HCT116 (cell line): ENCODE data around the gene ZNF423. TPM values are rescaled to one million over a fixed set of nuclear protein-coding genes. Genes with fewer than 3 reads are reported as not detected.

Source experiments
- ATAC-seq: fragments of 200-7000 bp; cut with Tn5 transposase; 2 replicates; pipeline ENCODE4 v1.9.1; 2020; ENCODE audit warnings: mild to moderate bottlenecking, moderate library complexity
- BruUV-seq: library from RNA; stranded (reverse); fragments of 400-500 nt; replicated peaks from 2 replicates; lab custom pipeline; 2021; lab: Mats Ljungman, UMichigan
- CTCF ChIA-PET: fragments of 300-600 bp; sonication (Branson Sonifier 250); formaldehyde crosslinking; loops from one replicate; lab custom pipeline; 2021; ENCODE audit warnings: antibody characterized with exemption; lab: Charles Lee
- POLR2A ChIA-PET: fragments of 300-600, 350-600 bp; sonication (Branson Sonifier 250); formaldehyde crosslinking; loops from one replicate; lab custom pipeline; 2021; ENCODE audit warnings: antibody characterized with exemption; lab: Charles Lee
- RAD21 ChIA-PET, 2 experiments: fragments of 300-600 bp; sonication (Branson Sonifier 250); formaldehyde crosslinking; loops; one replicate each; lab custom pipeline; 2023; ENCODE audit warnings: low total read pairs in 2 of 2; ENCODE audit not compliant: uncharacterized antibody in 2 of 2, unreplicated experiment in 2 of 2, low non-redundant PET in 1 of 2; lab: Charles Lee
- DNase-seq: peaks from one replicate; pipeline ENCODE4 v3.0.0-alpha.2; 2010; ENCODE audit warnings: low read depth, low spot score
- H2AFZ ChIP-seq: fragments of 200-600 bp; shearing (Covaris generic), sonication (generic); 2 replicates; pipeline ENCODE4 v1.6.1; 2017; ENCODE audit warnings: low read depth, mixed run types, mixed read lengths, antibody characterized with exemption, low read length; ENCODE audit not compliant: poor library complexity, severe bottlenecking
- H3K27ac ChIP-seq: 2 replicates; pipeline ENCODE4 v1.5.1; 2012; ENCODE audit warnings: low read depth, low read length
- H3K27me3 ChIP-seq: fragments of 200-600 bp; sonication (generic); 2 replicates; pipeline ENCODE4 v1.6.1; 2016; ENCODE audit warnings: mixed run types, low read length, mixed read lengths; ENCODE audit not compliant: insufficient read depth
- H3K36me3 ChIP-seq, 2 experiments: fragments of 200-500 bp in 1 of 2; fragments of 200-600 bp in 1 of 2; sonication (Bioruptor generic) in 1 of 2; sonication (generic) in 1 of 2; 2 replicates each; pipeline versions ENCODE4 v1.5.1 to v1.6.1; 2014 to 2016; ENCODE audit warnings: low read length in 2 of 2, inconsistent platforms in 1 of 2, mixed read lengths in 1 of 2, mixed run types in 1 of 2; ENCODE audit not compliant: insufficient read depth in 2 of 2, control insufficient read depth in 1 of 2
- H3K4me1 ChIP-seq, 2 experiments: fragments of 200-600 bp in 1 of 2; sonication (generic) in 1 of 2; 2 replicates each; pipeline versions ENCODE4 v1.5.1 to v1.6.1; 2012 to 2017; ENCODE audit warnings: low read length in 2 of 2, inconsistent platforms in 1 of 2, mild to moderate bottlenecking in 1 of 2, mixed read lengths in 1 of 2, mixed run types in 1 of 2, moderate library complexity in 1 of 2; ENCODE audit not compliant: insufficient read depth in 2 of 2, control insufficient read depth in 1 of 2
- H3K4me2 ChIP-seq: fragments of 200-600 bp; sonication (generic); 2 replicates; pipeline ENCODE4 v1.6.1; 2017; ENCODE audit warnings: mixed run types, low read length, mixed read lengths
- H3K4me3 ChIP-seq, 2 experiments: fragments of 200-600 bp in 1 of 2; sonication (generic) in 1 of 2; replicated peaks in 1 of 2; 2 replicates each; pipeline ENCODE4 v1.5.1; 2011 to 2016; ENCODE audit warnings: low read length in 2 of 2, control low read depth in 1 of 2, low read depth in 1 of 2, mild to moderate bottlenecking in 1 of 2, mixed read lengths in 1 of 2, mixed run types in 1 of 2
- H3K79me2 ChIP-seq: fragments of 200-600 bp; sonication (generic); 2 replicates; pipeline ENCODE4 v1.6.1; 2017; ENCODE audit warnings: mild to moderate bottlenecking, mixed run types, low read length, moderate library complexity, mixed read lengths; ENCODE audit not compliant: insufficient read depth
- H3K9ac ChIP-seq: fragments of 200-600 bp; sonication (generic); 2 replicates; pipeline ENCODE4 v1.6.1; 2016; ENCODE audit warnings: low read length, mixed read lengths
- H3K9me2 ChIP-seq: fragments of 200-600 bp; sonication (generic), shearing (Covaris generic); 2 replicates; pipeline ENCODE4 v1.6.1; 2017; ENCODE audit warnings: mixed run types, mild to moderate bottlenecking, moderate library complexity; ENCODE audit not compliant: insufficient read depth
- H3K9me3 ChIP-seq, 2 experiments: fragments of 200-500 bp in 1 of 2; fragments of 200-600 bp in 1 of 2; sonication (Bioruptor generic) in 1 of 2; sonication (generic) in 1 of 2; 2 replicates each; pipeline ENCODE4 v1.6.1; 2014 to 2017; ENCODE audit warnings: low read length in 2 of 2, mixed read lengths in 2 of 2, inconsistent platforms in 1 of 2, low read depth in 1 of 2, mild to moderate bottlenecking in 1 of 2, mixed run types in 1 of 2, moderate library complexity in 1 of 2; ENCODE audit not compliant: control insufficient read depth in 1 of 2, insufficient read depth in 1 of 2
- H4K20me1 ChIP-seq: fragments of 200-600 bp; sonication (generic), shearing (Covaris generic); 2 replicates; pipeline ENCODE4 v1.6.1; 2017; ENCODE audit warnings: mixed run types, mild to moderate bottlenecking, moderate library complexity; ENCODE audit not compliant: insufficient read depth
- CBX3 ChIP-seq: IDR thresholded peaks from 2 replicates; pipeline ENCODE4 v1.6.1; 2012; ENCODE audit warnings: low read depth
- ELF1 ChIP-seq: IDR thresholded peaks from 2 replicates; pipeline ENCODE4 v1.6.1; 2012; ENCODE audit warnings: low read depth, borderline replicate concordance
- EZH2 ChIP-seq: fragments of 200-600 bp; sonication (generic); IDR thresholded peaks from 2 replicates; pipeline ENCODE4 v1.6.1; 2017; ENCODE audit warnings: antibody characterized with exemption, mixed run types
- EZH2phosphoT487 ChIP-seq: fragments of 200-600 bp; IDR thresholded peaks from 2 replicates; pipeline ENCODE4 v1.6.1; 2018; ENCODE audit warnings: antibody characterized with exemption, borderline replicate concordance
- FOSL1 ChIP-seq: IDR thresholded peaks from 2 replicates; pipeline ENCODE4 v1.6.1; 2012; ENCODE audit warnings: low read depth
- JUND ChIP-seq: IDR thresholded peaks from 2 replicates; pipeline ENCODE4 v1.6.1; 2012
- POLR2AphosphoS5 ChIP-seq: IDR thresholded peaks from 2 replicates; pipeline ENCODE4 v1.6.1; 2011; ENCODE audit warnings: mild to moderate bottlenecking, low read depth, low read length, moderate library complexity
- RAD21 ChIP-seq: IDR thresholded peaks from 2 replicates; pipeline ENCODE4 v1.6.1; 2012; ENCODE audit warnings: low read depth, mild to moderate bottlenecking
- SIN3A ChIP-seq: IDR thresholded peaks from 2 replicates; pipeline ENCODE4 v1.6.1; 2012; ENCODE audit warnings: low read depth
- SP1 ChIP-seq: IDR thresholded peaks from 2 replicates; pipeline ENCODE4 v1.6.1; 2012; ENCODE audit warnings: low read depth
- TCF7L2 ChIP-seq: IDR thresholded peaks from 2 replicates; pipeline ENCODE4 v1.7.0; 2011; ENCODE audit warnings: borderline replicate concordance, inconsistent platforms; ENCODE audit not compliant: insufficient read depth, insufficient read length; ENCODE audit errors: extremely low read depth
- YY1 ChIP-seq: IDR thresholded peaks from 2 replicates; pipeline ENCODE4 v1.6.1; 2011; ENCODE audit warnings: low read length, low read depth, moderate library complexity, mild to moderate bottlenecking; ENCODE audit not compliant: insufficient replicate concordance; ENCODE audit errors: extremely low read depth
- ZFX ChIP-seq: fragments of 450-650 bp; IDR thresholded peaks from 2 replicates; pipeline ENCODE4 v1.6.1; 2017
- intact Hi-C: fragments of 100-400 bp; cut with micrococcal nuclease; formaldehyde crosslinking; loops from 2 replicates; pipeline ENCODE4 v1.10.0; 2022
- total RNA-seq: library from RNA; stranded (reverse); gene quantifications from one replicate; pipeline ENCODE4 v1.2.1, GENCODE V29; 2021; ENCODE audit not compliant: unreplicated experiment
- TF ChIP-seq, protein P1 (sequence below): IDR thresholded peaks from 2 replicates; pipeline ENCODE4 v1.6.1; 2012; ENCODE audit warnings: low read depth
- TF ChIP-seq, protein P2 (sequence below), 3 experiments: fragments of 200-600 bp in 1 of 3; sonication (generic) in 1 of 3; IDR thresholded peaks in 2 of 3; conservative IDR thresholded peaks in 1 of 3; 2 replicates each; pipeline ENCODE4 v1.5.1; 2012 to 2017; ENCODE audit warnings: low read depth in 2 of 3, low read length in 2 of 3, antibody characterized with exemption in 1 of 3, borderline replicate concordance in 1 of 3, control low read depth in 1 of 3, mild to moderate bottlenecking in 1 of 3, mixed read lengths in 1 of 3, mixed run types in 1 of 3, moderate library complexity in 1 of 3; ENCODE audit not compliant: insufficient read depth in 1 of 3

Gene ZNF423
- total RNA-seq, 1 experiment from 2014 or later = 0.22 TPM

DNA sequence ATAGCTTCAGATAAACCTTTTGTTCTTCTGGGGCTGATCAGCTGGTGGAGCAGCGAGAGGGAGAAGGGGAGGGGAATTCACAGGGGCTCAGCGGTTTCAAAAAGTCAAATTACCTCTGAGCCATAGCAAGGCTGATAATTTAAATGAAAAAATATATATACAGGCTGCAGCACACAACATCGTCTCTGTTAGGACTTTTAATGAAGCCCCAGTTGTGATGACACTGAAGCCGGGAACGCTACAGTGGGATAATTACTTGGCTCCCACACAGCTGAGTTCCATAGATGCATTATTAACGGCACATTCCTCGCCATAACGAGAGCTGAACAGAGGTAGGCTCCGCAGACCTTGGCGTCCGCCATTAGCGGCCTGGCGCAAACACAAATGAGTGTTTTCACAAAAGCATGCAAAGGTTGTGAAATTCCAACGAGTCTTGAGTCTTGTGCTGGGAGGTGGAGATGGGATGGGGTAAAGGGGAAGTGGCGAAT is 266.3 kb downstream of the ZNF423 start (continued):
- TF ChIP-seq POLR2AphosphoS5 (no peak), SIN3A (no peak), ZFX (no peak), CBX3 (no peak), ELF1 (no peak), SP1 (no peak), EZH2phosphoT487 (no peak)

DNA sequence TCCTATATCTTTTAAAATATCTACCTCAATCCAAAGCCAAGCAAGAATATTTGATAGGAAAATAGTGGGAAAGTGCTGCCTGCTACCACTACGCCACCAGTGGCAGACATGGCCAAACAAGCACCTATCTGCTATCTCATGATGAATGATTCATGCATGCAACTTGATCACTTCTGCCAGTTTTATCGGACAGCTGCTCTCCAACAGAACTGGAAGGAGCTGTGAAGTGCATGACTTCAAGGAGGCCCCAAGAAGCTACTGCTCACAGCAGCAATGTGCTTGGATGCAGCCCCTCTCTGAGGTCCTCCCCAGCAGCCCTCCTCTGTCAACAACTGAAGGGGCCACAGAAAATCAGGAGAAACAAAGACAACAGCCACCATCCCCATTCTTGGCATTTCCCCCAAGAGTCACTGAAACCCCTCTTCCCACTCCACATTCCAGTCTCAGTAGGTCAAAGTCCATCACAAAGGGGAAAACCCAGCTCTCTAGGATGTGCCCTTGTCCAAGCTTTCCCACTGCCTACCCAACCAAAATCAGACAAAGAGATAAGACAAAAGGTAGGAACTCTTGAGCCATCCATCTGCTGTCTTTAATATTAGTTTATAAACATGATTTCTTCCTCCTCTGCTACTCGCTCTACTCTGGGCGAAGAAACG is 267.1 kb downstream of the ZNF423 start:
- no peak overlapping the region for H2AFZ ChIP-seq
- no peak overlapping the region for H3K4me2 ChIP-seq
- no peaks in the 10 kb centered on the region for H4K20me1 ChIP-seq
- DNase-seq (no peak), ATAC-seq (no peak)
- no peaks in the 10 kb centered on the region for H3K36me3 ChIP-seq
- no peak for TF ChIP-seq YY1
- TF ChIP-seq TCF7L2 = no peak
- no peak for TF ChIP-seq SIN3A
- TF ChIP-seq FOSL1 = no peak
- TF ChIP-seq, protein P1, sequence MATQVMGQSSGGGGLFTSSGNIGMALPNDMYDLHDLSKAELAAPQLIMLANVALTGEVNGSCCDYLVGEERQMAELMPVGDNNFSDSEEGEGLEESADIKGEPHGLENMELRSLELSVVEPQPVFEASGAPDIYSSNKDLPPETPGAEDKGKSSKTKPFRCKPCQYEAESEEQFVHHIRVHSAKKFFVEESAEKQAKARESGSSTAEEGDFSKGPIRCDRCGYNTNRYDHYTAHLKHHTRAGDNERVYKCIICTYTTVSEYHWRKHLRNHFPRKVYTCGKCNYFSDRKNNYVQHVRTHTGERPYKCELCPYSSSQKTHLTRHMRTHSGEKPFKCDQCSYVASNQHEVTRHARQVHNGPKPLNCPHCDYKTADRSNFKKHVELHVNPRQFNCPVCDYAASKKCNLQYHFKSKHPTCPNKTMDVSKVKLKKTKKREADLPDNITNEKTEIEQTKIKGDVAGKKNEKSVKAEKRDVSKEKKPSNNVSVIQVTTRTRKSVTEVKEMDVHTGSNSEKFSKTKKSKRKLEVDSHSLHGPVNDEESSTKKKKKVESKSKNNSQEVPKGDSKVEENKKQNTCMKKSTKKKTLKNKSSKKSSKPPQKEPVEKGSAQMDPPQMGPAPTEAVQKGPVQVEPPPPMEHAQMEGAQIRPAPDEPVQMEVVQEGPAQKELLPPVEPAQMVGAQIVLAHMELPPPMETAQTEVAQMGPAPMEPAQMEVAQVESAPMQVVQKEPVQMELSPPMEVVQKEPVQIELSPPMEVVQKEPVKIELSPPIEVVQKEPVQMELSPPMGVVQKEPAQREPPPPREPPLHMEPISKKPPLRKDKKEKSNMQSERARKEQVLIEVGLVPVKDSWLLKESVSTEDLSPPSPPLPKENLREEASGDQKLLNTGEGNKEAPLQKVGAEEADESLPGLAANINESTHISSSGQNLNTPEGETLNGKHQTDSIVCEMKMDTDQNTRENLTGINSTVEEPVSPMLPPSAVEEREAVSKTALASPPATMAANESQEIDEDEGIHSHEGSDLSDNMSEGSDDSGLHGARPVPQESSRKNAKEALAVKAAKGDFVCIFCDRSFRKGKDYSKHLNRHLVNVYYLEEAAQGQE = no peak
- TF ChIP-seq ZFX = no peak
- TF ChIP-seq EZH2 = no peak
- TF ChIP-seq JUND = no peak
- no peak for TF ChIP-seq SP1
- TF ChIP-seq, protein P2, sequence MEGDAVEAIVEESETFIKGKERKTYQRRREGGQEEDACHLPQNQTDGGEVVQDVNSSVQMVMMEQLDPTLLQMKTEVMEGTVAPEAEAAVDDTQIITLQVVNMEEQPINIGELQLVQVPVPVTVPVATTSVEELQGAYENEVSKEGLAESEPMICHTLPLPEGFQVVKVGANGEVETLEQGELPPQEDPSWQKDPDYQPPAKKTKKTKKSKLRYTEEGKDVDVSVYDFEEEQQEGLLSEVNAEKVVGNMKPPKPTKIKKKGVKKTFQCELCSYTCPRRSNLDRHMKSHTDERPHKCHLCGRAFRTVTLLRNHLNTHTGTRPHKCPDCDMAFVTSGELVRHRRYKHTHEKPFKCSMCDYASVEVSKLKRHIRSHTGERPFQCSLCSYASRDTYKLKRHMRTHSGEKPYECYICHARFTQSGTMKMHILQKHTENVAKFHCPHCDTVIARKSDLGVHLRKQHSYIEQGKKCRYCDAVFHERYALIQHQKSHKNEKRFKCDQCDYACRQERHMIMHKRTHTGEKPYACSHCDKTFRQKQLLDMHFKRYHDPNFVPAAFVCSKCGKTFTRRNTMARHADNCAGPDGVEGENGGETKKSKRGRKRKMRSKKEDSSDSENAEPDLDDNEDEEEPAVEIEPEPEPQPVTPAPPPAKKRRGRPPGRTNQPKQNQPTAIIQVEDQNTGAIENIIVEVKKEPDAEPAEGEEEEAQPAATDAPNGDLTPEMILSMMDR (IDR thresholded peaks at IDR 0.05 in 2 of 3, conservative IDR thresholded peaks at IDR 0.05 in 1 of 3; ENCODE audit: borderline replicate concordance in 1 of 3, insufficient read depth in 1 of 3, low read depth in 2 of 3, low read length in 2 of 3) = no peak
- no peak for TF ChIP-seq ELF1
- no peak for TF ChIP-seq EZH2phosphoT487
- no peak for TF ChIP-seq RAD21
- no peak for TF ChIP-seq CBX3
- no peaks in the 10 kb centered on the region for H3K79me2 ChIP-seq
- ChIA-PET CTCF (no interaction called here), RAD21 (no interaction called here), POLR2A (no interaction called here)
- H3K9me2 ChIP-seq = no peaks in the 10 kb centered on the region
- H3K27ac ChIP-seq = no peak overlapping the region
- H3K9me3 ChIP-seq = no peaks in the 10 kb centered on the region
- peaks cover 16% of the 10 kb centered on the region; the same call in 1 of the 2 replicates for H3K27me3 ChIP-seq
- no TSS peak for BruUV-seq
- H3K4me3 ChIP-seq = no peak overlapping the region
- no peaks in the 10 kb centered on the region for H3K4me1 ChIP-seq
- H3K9ac ChIP-seq = no peak overlapping the region
- intact Hi-C loops = no loop called here
